ENCODE results near the gene ATF4. TPM values are rescaled to one million over a fixed set of nuclear protein-coding genes. Genes with fewer than 3 reads are reported as not detected.
A peak's percentile ranks its signal among the peaks of the same experiment; 100 is the strongest.

Gene ATF4
- total and polyA plus RNA-seq, 2 of the 13 experiments (the other 11 are each of a cell fraction or from before 2014, with no cell fraction given) = 486 to 1,297 TPM

- TF ChIP-seq ZNF318 (CRISPR knock-in tag; IDR thresholded peaks at IDR 0.05) (no peak), ZNF768 (CRISPR knock-in tag; IDR thresholded peaks at IDR 0.05) (peak; percentile 76; the same call in 1 of the 2 replicates), ZNF607 (CRISPR knock-in tag; IDR thresholded peaks at IDR 0.05; ENCODE audit: borderline replicate concordance) (0 out of 2 replicates have a peak, but pooled peaks have one; percentile 71), ZNF790 (CRISPR knock-in tag; IDR thresholded peaks at IDR 0.05; ENCODE audit: borderline replicate concordance) (peak; percentile 68; the same call in 1 of the 2 replicates), FOXO1 (CRISPR knock-in tag; IDR thresholded peaks at IDR 0.05) (peak; percentile 61; the same call in 1 of the 2 replicates), FUBP1 (CRISPR knock-in tag; IDR thresholded peaks at IDR 0.05; ENCODE audit: borderline replicate concordance) (no peak), SCMH1 (CRISPR knock-in tag; IDR thresholded peaks at IDR 0.05; ENCODE audit: borderline replicate concordance) (no peak), RARA (CRISPR knock-in tag; IDR thresholded peaks at IDR 0.05) (peak; percentile 71), SRSF9 (IDR thresholded peaks at IDR 0.05; ENCODE audit: borderline replicate concordance, insufficient read depth, low read depth, low read length, poor library complexity, severe bottlenecking) (no peak), ELK4 (CRISPR knock-in tag; IDR thresholded peaks at IDR 0.05; ENCODE audit: borderline replicate concordance) (peak; percentile 59; the same call in 1 of the 2 replicates), HNF4G (IDR thresholded peaks at IDR 0.05; ENCODE audit: borderline replicate concordance, low read depth, low read length) (no peak), HNF4G (CRISPR knock-in tag; IDR thresholded peaks at IDR 0.05; ENCODE audit: borderline replicate concordance, low read depth) (no peak), NRL (CRISPR knock-in tag; IDR thresholded peaks at IDR 0.05; ENCODE audit: borderline replicate concordance) (peak; percentile 77; the same call in 1 of the 2 replicates), ZNF550 (CRISPR knock-in tag; IDR thresholded peaks at IDR 0.05; ENCODE audit: borderline replicate concordance) (no peak), ZNF552 (CRISPR knock-in tag; IDR thresholded peaks at IDR 0.05; ENCODE audit: borderline replicate concordance) (peak; percentile 65; the same call in 1 of the 2 replicates), ZNF256 (CRISPR knock-in tag; conservative IDR thresholded peaks at IDR 0.05) (peak; percentile 95)
Observed at GRCh38 chr22:39545386-39546365, 25.3 kb downstream of the ATF4 start (continued).

All from HepG2 (cell line).